B cell (primary cell): ENCODE results near the gene CPED1. TPM values are rescaled to one million over a fixed set of nuclear protein-coding genes. Genes with fewer than 3 reads are reported as not detected.

Source experiments
- ATAC-seq: fragments of 200-7000 bp; cut with Tn5 transposase; one replicate; pipeline ENCODE4 v1.10.0; 2021; ENCODE audit warnings: low read depth, mild to moderate bottlenecking, moderate number of reproducible peaks, moderate library complexity
- CTCF ChIA-PET: fragments of 350-600 bp; sonication (Branson Sonifier 250); formaldehyde crosslinking; loops from one replicate; lab custom pipeline; 2021; ENCODE audit warnings: antibody characterized with exemption, inconsistent platforms; lab: Charles Lee
- POLR2A ChIA-PET: fragments of 350-600 bp; sonication (Branson Sonifier 250); formaldehyde crosslinking; loops from one replicate; lab custom pipeline; 2021; ENCODE audit warnings: antibody characterized with exemption; lab: Charles Lee
- DNase-seq: peaks from one replicate; pipeline ENCODE4 v3.0.0; 2013
- H2AFZ ChIP-seq: 2 replicates; pipeline ENCODE4 v1.6.1; 2012; ENCODE audit warnings: mild to moderate bottlenecking, low read depth, low read length; ENCODE audit not compliant: insufficient read depth, poor library complexity, severe bottlenecking
- H3K27ac ChIP-seq, 2 donors: 1 replicate in 1 of 2; 2 replicates in 1 of 2; pipeline ENCODE4 v1.5.1; 2012 to 2013; ENCODE audit warnings: low read length in 2 of 2, mild to moderate bottlenecking in 2 of 2, moderate library complexity in 1 of 2
- H3K27me3 ChIP-seq, 4 experiments: fragments of 200-600 bp in 1 of 4; sonication (generic) in 1 of 4; replicated peaks in 1 of 4; 1 replicate in 2 of 4; 2 replicates in 2 of 4; pipeline versions ENCODE4 v1.6.1 to v1.7.0; 2013 to 2016; ENCODE audit warnings: low read length in 3 of 4, mild to moderate bottlenecking in 2 of 4, mixed read lengths in 1 of 4, moderate library complexity in 1 of 4; ENCODE audit not compliant: insufficient read depth in 4 of 4, control insufficient read depth in 3 of 4; ENCODE audit errors: control extremely low read depth in 1 of 4
- H3K36me3 ChIP-seq, 2 experiments: replicated peaks in 1 of 2; 1 replicate in 1 of 2; 2 replicates in 1 of 2; pipeline versions ENCODE4 v1.6.1 to v1.7.1; 2013; ENCODE audit warnings: low read length in 1 of 2; ENCODE audit not compliant: insufficient read depth in 2 of 2, control insufficient read depth in 1 of 2; ENCODE audit errors: control extremely low read depth in 1 of 2, extremely low read depth in 1 of 2
- H3K4me1 ChIP-seq, 2 donors: fragments of 200-600 bp in 1 of 2; sonication (generic) in 1 of 2; 1 replicate in 1 of 2; 2 replicates in 1 of 2; pipeline versions ENCODE4 v1.5.1 to v1.6.1; 2013 to 2017; ENCODE audit warnings: low read length in 2 of 2; ENCODE audit not compliant: control insufficient read depth in 2 of 2, insufficient read depth in 2 of 2
- H3K4me2 ChIP-seq: replicated peaks from 2 replicates; pipeline ENCODE3; 2012; ENCODE audit warnings: mild to moderate bottlenecking, low read depth, low read length; ENCODE audit not compliant: poor library complexity, severe bottlenecking
- H3K4me3 ChIP-seq, 5 experiments: fragments of 200-600 bp in 1 of 5; sonication (generic) in 1 of 5; 1 replicate in 3 of 5; 2 replicates in 2 of 5; pipeline versions ENCODE4 v1.5.1 to v1.7.0; 2011 to 2016; ENCODE audit warnings: low read length in 4 of 5, mild to moderate bottlenecking in 4 of 5, low read depth in 2 of 5, control low read depth in 1 of 5, moderate library complexity in 1 of 5; ENCODE audit not compliant: insufficient read depth in 1 of 5; ENCODE audit errors: control extremely low read depth in 1 of 5, extremely low read depth in 1 of 5
- H3K79me2 ChIP-seq: fragments of 200-600 bp; sonication (generic); one replicate; pipeline ENCODE4 v1.6.0; 2016; ENCODE audit warnings: low read length; ENCODE audit not compliant: control insufficient read depth, insufficient read depth
- H3K9ac ChIP-seq: fragments of 200-600 bp; sonication (generic); 2 replicates; pipeline ENCODE4 v1.6.1; 2017; ENCODE audit warnings: mild to moderate bottlenecking, low read length, moderate library complexity
- H3K9me3 ChIP-seq, 3 donors: one replicate each; pipeline versions ENCODE4 v1.6.1 to v1.7.1; 2013; ENCODE audit warnings: low read length in 2 of 3; ENCODE audit not compliant: control insufficient read depth in 2 of 3, insufficient read depth in 1 of 3; ENCODE audit errors: control extremely low read depth in 1 of 3
- H4K20me1 ChIP-seq: 2 replicates; pipeline ENCODE4 v1.6.0; 2012; ENCODE audit warnings: mild to moderate bottlenecking, low read length; ENCODE audit not compliant: insufficient read depth, control insufficient read depth, poor library complexity, severe bottlenecking
- H3K27ac Mint-ChIP-seq: one replicate; pipeline ENCODE4 v1.8.0; 2021; ENCODE audit warnings: mixed read lengths
- H3K27me3 Mint-ChIP-seq: one replicate; pipeline ENCODE4 v1.8.0; 2021; ENCODE audit warnings: mixed read lengths
- H3K4me1 Mint-ChIP-seq: one replicate; pipeline ENCODE4 v1.8.0; 2021; ENCODE audit warnings: mixed read lengths
- H3K4me3 Mint-ChIP-seq: one replicate; pipeline ENCODE4 v1.8.0; 2021; ENCODE audit warnings: mixed read lengths
- H3K9me3 Mint-ChIP-seq: one replicate; pipeline ENCODE4 v1.8.0; 2022; ENCODE audit warnings: mixed read lengths; ENCODE audit not compliant: insufficient read depth
- CTCF ChIP-seq: fragments of 200-600 bp; IDR thresholded peaks from one replicate; pipeline ENCODE4 v1.8.0; 2022; ENCODE audit warnings: antibody characterized with exemption, mild to moderate bottlenecking
- EZH2 ChIP-seq: IDR thresholded peaks from 2 replicates; pipeline ENCODE4 v1.6.1; 2012; ENCODE audit warnings: borderline replicate concordance, low read depth, mild to moderate bottlenecking, moderate library complexity, low read length; ENCODE audit not compliant: insufficient read depth, poor library complexity, severe bottlenecking
- WGBS: methylation state at CpG from one replicate; pipeline ENCODE4 v1.1.5; 2013; ENCODE audit warnings: missing lambda C conversion rate; ENCODE audit not compliant: insufficient coverage; 5-methylcytosine and 5-hydroxymethylcytosine counted together
- intact Hi-C: fragments of 100-400 bp; cut with micrococcal nuclease; formaldehyde crosslinking; loops from one replicate; pipeline ENCODE4 v1.10.0; 2022
- polyA plus RNA-seq: library from polyadenylated mRNA; depleted of rRNA; stranded (reverse); fragments of >200 nt; gene quantifications from 2 replicates; pipeline ENCODE4 v1.2.3, GENCODE V29; 2012
- total RNA-seq, 2 donors: library from RNA; stranded (reverse); fragments of 120-200 nt in 1 of 2; gene quantifications; 1 replicate in 1 of 2; 2 replicates in 1 of 2; pipeline versions ENCODE4 v1.2.3 to v1.2.4, GENCODE V29; 2013 to 2022

Gene CPED1
- total and polyA plus RNA-seq, 2 donors (not counting 1 experiment from before 2014, with no cell fraction given) = 0.44 to 3.8 TPM

- H3K79me2 ChIP-seq = no peaks in the 10 kb centered on the region
- Mint-ChIP-seq H3K27ac (no peak overlapping the region), H3K4me1 (no peaks in the 10 kb centered on the region), H3K9me3 (no peaks in the 10 kb centered on the region), H3K27me3 (no peaks in the 10 kb centered on the region), H3K4me3 (no peak overlapping the region)
- no peak overlapping the region for H3K27ac ChIP-seq
- POLR2A ChIA-PET = no interaction called here
- H4K20me1 ChIP-seq = no peaks in the 10 kb centered on the region
- H3K27me3 ChIP-seq = no peaks in the 10 kb centered on the region
- intact Hi-C loops = no loop called here
- no peak overlapping the region for H3K4me3 ChIP-seq
- H3K9me3 ChIP-seq = no peaks in the 10 kb centered on the region
- H3K36me3 ChIP-seq = no peaks in the 10 kb centered on the region
- H3K4me1 ChIP-seq = no peaks in the 10 kb centered on the region
- no peak overlapping the region for H3K4me2 ChIP-seq
- 100% methylated on average over 3 of the region's 4 CpGs for WGBS
- no peak for ATAC-seq
- H3K9ac ChIP-seq = no peak overlapping the region
- no peak overlapping the region for H2AFZ ChIP-seq
- TF ChIP-seq CTCF (no peak), EZH2 (no peak)
- DNase-seq = no peak
- CTCF ChIA-PET = no interaction called here
Measured at GRCh38 chr7:121097577-121097976, 109.1 kb downstream of the CPED1 start.

GRCh38 chr7:121099572-121099971, 111.1 kb downstream of the CPED1 start:
- POLR2A ChIA-PET = no interaction called here
- DNase-seq = no peak
- intact Hi-C loops = no loop called here

More at GRCh38 chr7:121099572-121099971, 111.1 kb downstream of the CPED1 start:
- ATAC-seq = no peak
- H3K79me2 ChIP-seq = no peaks in the 10 kb centered on the region
- Mint-ChIP-seq H3K4me1 (no peaks in the 10 kb centered on the region), H3K4me3 (no peak overlapping the region), H3K9me3 (no peaks in the 10 kb centered on the region), H3K27me3 (no peaks in the 10 kb centered on the region), H3K27ac (no peak overlapping the region)
- H2AFZ ChIP-seq = no peak overlapping the region
- CTCF ChIA-PET = interaction anchor here (0.8 kb wide), 1 partner anchor 112 kb away, joined by 4 read pairs; no protein-coding TSS in a partner anchor
- no peak overlapping the region for H3K4me2 ChIP-seq
- no peaks in the 10 kb centered on the region for H3K36me3 ChIP-seq
- H4K20me1 ChIP-seq = no peaks in the 10 kb centered on the region
- no peak overlapping the region for H3K9ac ChIP-seq
- TF ChIP-seq CTCF (no peak), EZH2 (no peak)
- H3K27me3 ChIP-seq = no peaks in the 10 kb centered on the region
- H3K27ac ChIP-seq = no peak overlapping the region
- 95% methylated on average over 5 of the region's 8 CpGs for WGBS
- H3K4me3 ChIP-seq = no peak overlapping the region
- no peaks in the 10 kb centered on the region for H3K4me1 ChIP-seq
- no peaks in the 10 kb centered on the region for H3K9me3 ChIP-seq
